Suprapubic skin (tissue), 4 donors: ENCODE data around the gene QSOX1.

Experiments
- POLR2A ChIP-seq, 2 donors: fragments of 450-650 bp; IDR thresholded peaks; one replicate each; pipeline ENCODE4 v1.6.1; 2017; ENCODE audit warnings: antibody characterized with exemption in 2 of 2, mild to moderate bottlenecking in 2 of 2, moderate library complexity in 2 of 2
- POLR2AphosphoS5 ChIP-seq, 3 donors: sonication (generic); formaldehyde crosslinking; IDR thresholded peaks; one replicate each; pipeline ENCODE4 v1.6.1; 2017; ENCODE audit warnings: antibody characterized with exemption in 3 of 3

- TF ChIP-seq POLR2A (IDR thresholded peaks at IDR 0.05) (no peak), POLR2AphosphoS5 (IDR thresholded peaks at IDR 0.05) (no peak)
Measured at GRCh38 chr1:180198196-180198595, 43.5 kb downstream of the QSOX1 start.
